ENCODE results near the gene GRIK5.

DNA sequence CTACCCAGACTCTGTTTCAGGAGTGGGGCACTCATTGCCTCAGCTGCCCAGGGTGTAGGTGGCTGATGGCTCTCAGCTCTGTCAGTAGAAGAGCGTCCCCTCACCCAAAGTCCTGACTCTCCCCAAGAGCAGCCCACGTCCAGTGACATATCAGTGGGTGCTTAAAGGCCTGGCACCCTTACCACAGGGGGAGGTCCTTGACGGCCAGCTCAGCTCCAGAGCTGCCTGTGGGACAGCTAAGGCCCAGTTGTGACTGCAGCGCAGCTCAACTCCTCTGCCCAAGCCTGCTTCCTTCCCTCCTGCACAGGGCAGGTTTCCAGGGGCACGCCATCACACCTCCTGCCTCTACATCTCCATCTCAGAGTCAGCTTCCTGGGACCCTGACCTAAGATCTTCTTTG is 32.4 kb downstream of the GRIK5 start:
- TF ChIP-seq, protein P1, sequence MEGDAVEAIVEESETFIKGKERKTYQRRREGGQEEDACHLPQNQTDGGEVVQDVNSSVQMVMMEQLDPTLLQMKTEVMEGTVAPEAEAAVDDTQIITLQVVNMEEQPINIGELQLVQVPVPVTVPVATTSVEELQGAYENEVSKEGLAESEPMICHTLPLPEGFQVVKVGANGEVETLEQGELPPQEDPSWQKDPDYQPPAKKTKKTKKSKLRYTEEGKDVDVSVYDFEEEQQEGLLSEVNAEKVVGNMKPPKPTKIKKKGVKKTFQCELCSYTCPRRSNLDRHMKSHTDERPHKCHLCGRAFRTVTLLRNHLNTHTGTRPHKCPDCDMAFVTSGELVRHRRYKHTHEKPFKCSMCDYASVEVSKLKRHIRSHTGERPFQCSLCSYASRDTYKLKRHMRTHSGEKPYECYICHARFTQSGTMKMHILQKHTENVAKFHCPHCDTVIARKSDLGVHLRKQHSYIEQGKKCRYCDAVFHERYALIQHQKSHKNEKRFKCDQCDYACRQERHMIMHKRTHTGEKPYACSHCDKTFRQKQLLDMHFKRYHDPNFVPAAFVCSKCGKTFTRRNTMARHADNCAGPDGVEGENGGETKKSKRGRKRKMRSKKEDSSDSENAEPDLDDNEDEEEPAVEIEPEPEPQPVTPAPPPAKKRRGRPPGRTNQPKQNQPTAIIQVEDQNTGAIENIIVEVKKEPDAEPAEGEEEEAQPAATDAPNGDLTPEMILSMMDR (conservative IDR thresholded peaks at IDR 0.05): no peak
- TF ChIP-seq ZFX (IDR thresholded peaks at IDR 0.05): no peak
